Measurements from ENCODE around the gene RFX5.

RFX5 gene

DNA sequence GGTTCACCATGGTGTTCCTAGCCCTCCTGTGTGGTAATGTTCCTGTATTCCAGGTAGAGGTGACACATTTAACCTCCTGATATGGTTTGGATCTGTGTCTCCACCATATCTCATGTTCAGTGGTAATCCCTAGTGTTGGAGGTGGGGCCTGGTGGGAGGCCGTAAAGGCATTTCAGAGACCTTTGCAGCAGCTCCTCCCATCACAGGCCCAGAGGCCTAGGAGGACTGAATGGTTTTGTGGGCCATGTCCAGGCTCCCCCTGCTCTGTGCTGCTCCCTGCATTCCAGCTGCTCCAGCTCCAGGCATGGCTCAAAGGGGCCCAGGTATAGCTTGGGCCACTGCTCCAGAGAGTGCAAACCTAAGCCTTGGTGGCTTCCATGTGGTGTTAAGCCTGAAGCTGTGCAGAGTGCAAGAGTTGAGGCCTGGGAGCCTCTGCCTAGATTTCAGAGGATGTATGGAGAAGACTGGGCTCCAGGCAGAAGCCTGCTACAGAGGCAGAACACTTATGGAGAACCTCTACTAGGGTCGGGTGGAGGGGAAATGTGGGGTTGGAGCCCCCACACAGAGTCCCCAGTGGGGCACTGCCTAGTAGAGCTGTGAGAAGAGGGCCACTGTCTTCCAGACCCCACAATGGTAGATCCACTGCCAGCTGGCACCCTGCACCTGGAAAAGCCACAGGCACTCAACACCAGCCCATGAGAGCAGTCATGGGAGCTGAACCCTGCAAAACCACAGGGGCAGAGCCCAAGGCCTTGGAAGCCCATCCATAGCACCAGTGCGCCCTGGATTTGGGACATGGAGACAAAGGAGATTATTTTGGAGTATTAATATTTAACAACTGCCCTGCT lies 15.5 kb upstream of the RFX5 start:
- no peak overlapping the region for H3K4me3 ChIP-seq (ENCODE audit: low read length)
- no peaks in the 10 kb centered on the region for H3F3A ChIP-seq (ENCODE audit: control insufficient read depth, insufficient read depth)
- H3K27me3 ChIP-seq (ENCODE audit: control insufficient read depth, low read length) = no peaks in the 10 kb centered on the region
- H3K9me3 ChIP-seq (ENCODE audit: control insufficient read depth, insufficient read depth, low read length) = peaks cover 15% of the 10 kb centered on the region
- no peaks in the 10 kb centered on the region for H3K79me2 ChIP-seq (ENCODE audit: control insufficient read depth, low read length)
- H4K20me1 ChIP-seq (ENCODE audit: control insufficient read depth, insufficient read depth, low read depth, low read length) = no peaks in the 10 kb centered on the region
- H3K4me1 ChIP-seq (ENCODE audit: control insufficient read depth, low read length) = no peaks in the 10 kb centered on the region
- no peak overlapping the region for H3K27ac ChIP-seq (ENCODE audit: low read depth, low read length)
- TF ChIP-seq EZH2phosphoT487 (IDR thresholded peaks at IDR 0.05; ENCODE audit: borderline replicate concordance, low read length) = no peak
- TF ChIP-seq, protein P1, sequence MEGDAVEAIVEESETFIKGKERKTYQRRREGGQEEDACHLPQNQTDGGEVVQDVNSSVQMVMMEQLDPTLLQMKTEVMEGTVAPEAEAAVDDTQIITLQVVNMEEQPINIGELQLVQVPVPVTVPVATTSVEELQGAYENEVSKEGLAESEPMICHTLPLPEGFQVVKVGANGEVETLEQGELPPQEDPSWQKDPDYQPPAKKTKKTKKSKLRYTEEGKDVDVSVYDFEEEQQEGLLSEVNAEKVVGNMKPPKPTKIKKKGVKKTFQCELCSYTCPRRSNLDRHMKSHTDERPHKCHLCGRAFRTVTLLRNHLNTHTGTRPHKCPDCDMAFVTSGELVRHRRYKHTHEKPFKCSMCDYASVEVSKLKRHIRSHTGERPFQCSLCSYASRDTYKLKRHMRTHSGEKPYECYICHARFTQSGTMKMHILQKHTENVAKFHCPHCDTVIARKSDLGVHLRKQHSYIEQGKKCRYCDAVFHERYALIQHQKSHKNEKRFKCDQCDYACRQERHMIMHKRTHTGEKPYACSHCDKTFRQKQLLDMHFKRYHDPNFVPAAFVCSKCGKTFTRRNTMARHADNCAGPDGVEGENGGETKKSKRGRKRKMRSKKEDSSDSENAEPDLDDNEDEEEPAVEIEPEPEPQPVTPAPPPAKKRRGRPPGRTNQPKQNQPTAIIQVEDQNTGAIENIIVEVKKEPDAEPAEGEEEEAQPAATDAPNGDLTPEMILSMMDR (IDR thresholded peaks at IDR 0.05; ENCODE audit: low read depth, low read length, poor library complexity, severe bottlenecking) = no peak
- H3K9me2 ChIP-seq (replicated peaks; ENCODE audit: control insufficient read depth, low read length) = no peaks in the 10 kb centered on the region
- H3K4me2 ChIP-seq (ENCODE audit: low read length) = no peak overlapping the region
- no peaks in the 10 kb centered on the region for H3K36me3 ChIP-seq (ENCODE audit: control insufficient read depth, low read length)

DNA sequence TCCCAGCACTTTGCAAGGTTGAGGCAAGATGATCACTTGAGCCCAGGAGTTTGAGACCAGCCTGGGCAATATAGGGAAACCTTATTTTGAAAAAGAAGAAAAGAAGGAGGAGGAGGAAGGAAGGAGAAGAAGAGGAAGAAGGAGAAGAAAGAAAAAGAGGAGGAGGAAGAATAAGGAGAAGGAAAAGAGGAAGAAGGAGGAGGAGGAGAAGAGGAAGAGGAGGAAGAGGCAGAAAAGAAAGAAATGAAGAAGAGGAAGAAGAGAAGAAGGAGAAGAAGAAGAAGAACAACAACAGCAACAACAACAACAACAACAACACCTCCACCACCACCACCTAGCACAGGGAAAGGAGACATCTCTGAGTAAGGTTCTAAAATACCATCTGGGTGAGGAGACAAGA lies 14.8 kb upstream of the RFX5 start:
- H3K4me1 ChIP-seq (ENCODE audit: control insufficient read depth, low read length) = no peaks in the 10 kb centered on the region
- peaks cover 15% of the 10 kb centered on the region for H3K9me3 ChIP-seq (ENCODE audit: control insufficient read depth, insufficient read depth, low read length)
- H3K9me2 ChIP-seq (replicated peaks; ENCODE audit: control insufficient read depth, low read length) = no peaks in the 10 kb centered on the region
- H3K27me3 ChIP-seq (ENCODE audit: control insufficient read depth, low read length) = no peaks in the 10 kb centered on the region
- H3K4me2 ChIP-seq (ENCODE audit: low read length) = no peak overlapping the region
- H3K4me3 ChIP-seq (ENCODE audit: low read length) = no peak overlapping the region
- no peak overlapping the region for H3K27ac ChIP-seq (ENCODE audit: low read depth, low read length)
- no peaks in the 10 kb centered on the region for H3K36me3 ChIP-seq (ENCODE audit: control insufficient read depth, low read length)
- TF ChIP-seq, protein P1 (IDR thresholded peaks at IDR 0.05; ENCODE audit: low read depth, low read length, poor library complexity, severe bottlenecking) = no peak
- TF ChIP-seq EZH2phosphoT487 (IDR thresholded peaks at IDR 0.05; ENCODE audit: borderline replicate concordance, low read length) = no peak
- no peaks in the 10 kb centered on the region for H4K20me1 ChIP-seq (ENCODE audit: control insufficient read depth, insufficient read depth, low read depth, low read length)
- H3F3A ChIP-seq (ENCODE audit: control insufficient read depth, insufficient read depth) = no peaks in the 10 kb centered on the region
- no peaks in the 10 kb centered on the region for H3K79me2 ChIP-seq (ENCODE audit: control insufficient read depth, low read length)

DNA sequence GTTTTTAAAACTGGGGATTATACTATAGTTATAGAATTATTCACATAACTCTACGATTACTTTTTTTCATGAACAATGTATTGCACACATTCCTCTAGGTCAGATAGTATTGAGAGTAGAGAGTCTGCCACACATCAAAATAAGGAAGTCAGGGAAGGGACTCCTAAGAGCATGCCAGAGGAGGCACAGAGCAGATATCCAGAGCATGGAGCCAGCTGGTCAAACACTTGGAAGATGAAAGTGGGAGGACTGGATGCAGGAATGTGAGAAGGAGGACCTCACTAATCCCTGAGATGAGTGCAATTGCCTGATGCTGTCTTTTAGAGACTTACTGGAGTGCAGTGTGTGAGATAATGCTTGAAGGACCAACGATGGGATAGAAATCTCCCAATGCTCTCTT lies 9.6 kb upstream of the RFX5 start:
- Histone ChIP-seq H3K27me3 (ENCODE audit: control insufficient read depth, low read length) (no peaks in the 10 kb centered on the region), H3F3A (ENCODE audit: control insufficient read depth, insufficient read depth) (peaks cover 2% of the 10 kb centered on the region; the same call in 1 of the 2 replicates), H3K4me3 (ENCODE audit: low read length) (no peak overlapping the region), H3K4me1 (ENCODE audit: control insufficient read depth, low read length) (0 out of 2 replicates have a peak, but pooled peaks cover 8% of the 10 kb centered on the region), H3K79me2 (ENCODE audit: control insufficient read depth, low read length) (no peaks in the 10 kb centered on the region), H3K4me2 (ENCODE audit: low read length) (no peak overlapping the region), H3K27ac (ENCODE audit: low read depth, low read length) (no peak overlapping the region), H3K9me3 (ENCODE audit: control insufficient read depth, insufficient read depth, low read length) (peaks cover 7% of the 10 kb centered on the region; the same call in 1 of the 2 replicates), H3K9me2 (replicated peaks; ENCODE audit: control insufficient read depth, low read length) (no peaks in the 10 kb centered on the region), H4K20me1 (ENCODE audit: control insufficient read depth, insufficient read depth, low read depth, low read length) (no peaks in the 10 kb centered on the region), H3K36me3 (ENCODE audit: control insufficient read depth, low read length) (no peaks in the 10 kb centered on the region)
- TF ChIP-seq, protein P1 (IDR thresholded peaks at IDR 0.05; ENCODE audit: low read depth, low read length, poor library complexity, severe bottlenecking) = no peak
- no peak for TF ChIP-seq EZH2phosphoT487 (IDR thresholded peaks at IDR 0.05; ENCODE audit: borderline replicate concordance, low read length)
